Frontal cortex (tissue), 4 donors: ENCODE data around the gene FAM118A. TPM values are rescaled to one million over a fixed set of nuclear protein-coding genes. Genes with fewer than 3 reads are reported as not detected.

ENCODE experiments used
- DNase-seq, 2 donors: peaks; one replicate each; pipeline ENCODE4 v3.0.0; 2012; ENCODE audit warnings: low spot score in 2 of 2
- FAIRE-seq: peaks from 2 replicates; lab custom pipeline; 2012; peaks lifted over from hg19 to GRCh38; lab: Jason Lieb, UNC
- total RNA-seq: library from RNA; depleted of rRNA; stranded (reverse); fragments of >200 nt; gene quantifications from one replicate; pipeline ENCODE4 v1.2.3, GENCODE V29; 2014
- donor health status: control.
- donor health status: control.
- donor health status: control.

FAM118A gene
- total RNA-seq, 1 donor from 2014 or later = 14.3 TPM

GRCh38 chr22:45305456-45306075 lies 4.2 kb upstream of the FAM118A start:
- no peak for DNase-seq
- FAIRE-seq = no peak

GRCh38 chr22:45306139-45306538 lies 3.6 kb upstream of the FAM118A start:
- FAIRE-seq (no peak), DNase-seq (no peak)

- FAIRE-seq (no peak), DNase-seq (no peak)
Measured at GRCh38 chr22:45308391-45308956, 1.3 kb upstream of the FAM118A start.

- DNase-seq = no peak
- no peak for FAIRE-seq
Measured at GRCh38 chr22:45308957-45309421, 745 bp upstream of the FAM118A start.

- FAIRE-seq (no peak), DNase-seq (no peak)
Measured at GRCh38 chr22:45310331-45310976, 720 bp downstream of the FAM118A start.

GRCh38 chr22:45310977-45311531 lies 1.3 kb downstream of the FAM118A start:
- no peak for FAIRE-seq
- DNase-seq = no peak

GRCh38 chr22:45312415-45312814 lies 2.7 kb downstream of the FAM118A start:
- no peak for DNase-seq
- no peak for FAIRE-seq

- DNase-seq = no peak
- FAIRE-seq = no peak
Measured at GRCh38 chr22:45312856-45313255, 3.1 kb downstream of the FAM118A start.

GRCh38 chr22:45314054-45314721 lies 4.5 kb downstream of the FAM118A start:
- DNase-seq (no peak), FAIRE-seq (no peak)

GRCh38 chr22:45314786-45315185 lies 5.1 kb downstream of the FAM118A start:
- DNase-seq = no peak
- no peak for FAIRE-seq

GRCh38 chr22:45316796-45317526 lies 7.2 kb downstream of the FAM118A start:
- no peak for DNase-seq
- no peak for FAIRE-seq

- no peak for FAIRE-seq
- DNase-seq = no peak
Measured at GRCh38 chr22:45317551-45318167, 7.9 kb downstream of the FAM118A start.

GRCh38 chr22:45318168-45318557 lies 8.4 kb downstream of the FAM118A start:
- DNase-seq (peak in 1 of 2 donors; percentile 82), FAIRE-seq (no peak)

- DNase-seq (no peak), FAIRE-seq (no peak)
Measured at GRCh38 chr22:45318558-45319323, 9.0 kb downstream of the FAM118A start.

- FAIRE-seq (no peak), DNase-seq (no peak)
Measured at GRCh38 chr22:45319324-45319685, 9.6 kb downstream of the FAM118A start.

GRCh38 chr22:45320357-45320976 lies 10.7 kb downstream of the FAM118A start:
- FAIRE-seq = no peak

GRCh38 chr22:45321827-45322226 lies 12.1 kb downstream of the FAM118A start:
- DNase-seq (no peak), FAIRE-seq (no peak)

More at GRCh38 chr22:45320357-45320976, 10.7 kb downstream of the FAM118A start:
- no peak for DNase-seq

- DNase-seq = no peak
- FAIRE-seq = no peak
Measured at GRCh38 chr22:45322873-45323525, 13.3 kb downstream of the FAM118A start.
